K562 (cell line): ENCODE measurements around the gene RHEB. TPM values are rescaled to one million over a fixed set of nuclear protein-coding genes. Genes with fewer than 3 reads are reported as not detected.

Experiments
- ATAC-seq: fragments of 200-7000 bp; cut with Tn5 transposase; 3 replicates; pipeline ENCODE4 v1.9.1; 2020; ENCODE audit warnings: moderate library complexity
- BruUV-seq: library from RNA; stranded (reverse); fragments of 400-500 nt; replicated peaks from 2 replicates; lab custom pipeline; 2021; lab: Mats Ljungman, UMichigan
- CTCF ChIA-PET: fragments of 300-600 bp; formaldehyde crosslinking; extraction: SDS; loops from one replicate; lab custom pipeline; 2021; ENCODE audit warnings: low intra/inter-chr PET ratio; lab: Yijun Ruan, JAX
- POLR2A ChIA-PET: fragments of 300-600, 350-650 bp; sonication (Branson Sonifier 250); formaldehyde crosslinking; extraction: SDS; loops from one replicate; lab custom pipeline; 2021; ENCODE audit warnings: antibody characterized with exemption, inconsistent platforms; lab: Yijun Ruan, JAX
- DNase-seq, 4 experiments: peaks; one replicate each; pipeline versions ENCODE4 v3.0.0 to v3.0.0-alpha.2; 2011 to 2018; ENCODE audit warnings: low spot score in 3 of 4, mixed read lengths in 3 of 4; ENCODE audit errors: extremely low read depth in 1 of 4
- FAIRE-seq: peaks from 2 replicates; lab custom pipeline; 2011; peaks lifted over from hg19 to GRCh38; lab: Jason Lieb, UNC
- H2AFZ ChIP-seq: 2 replicates; pipeline ENCODE4 v1.6.0; 2011; ENCODE audit warnings: low read depth, low read length, control low read depth, inconsistent platforms
- H3K27ac ChIP-seq: fragments of 200-600 bp; 3 replicates; pipeline ENCODE4 v1.8.0; 2011; ENCODE audit warnings: low read depth, mild to moderate bottlenecking, control low read depth, inconsistent platforms, low read length, moderate library complexity, mixed read lengths; ENCODE audit errors: extremely low read depth
- H3K27me3 ChIP-seq, 2 experiments: fragments of 300-600 bp in 1 of 2; 2 replicates in 1 of 2; 3 replicates in 1 of 2; pipeline versions ENCODE4 v1.6.0 to v1.8.0; 2011; ENCODE audit warnings: inconsistent platforms in 2 of 2, low read length in 2 of 2, mild to moderate bottlenecking in 1 of 2, mixed read lengths in 1 of 2, moderate library complexity in 1 of 2; ENCODE audit not compliant: control insufficient read depth in 2 of 2, insufficient read depth in 2 of 2
- H3K36me3 ChIP-seq: fragments of 300-600 bp; 3 replicates; pipeline ENCODE4 v1.8.0; 2011; ENCODE audit warnings: mild to moderate bottlenecking, low read length, inconsistent platforms; ENCODE audit not compliant: control insufficient read depth, insufficient read depth
- H3K4me1 ChIP-seq, 2 experiments: fragments of 200-600 bp in 1 of 2; replicated peaks in 1 of 2; 2 replicates in 1 of 2; 3 replicates in 1 of 2; pipeline versions ENCODE4 v1.5.1 to v1.8.0; 2011; ENCODE audit warnings: inconsistent platforms in 2 of 2, low read length in 2 of 2, mild to moderate bottlenecking in 1 of 2, mixed read lengths in 1 of 2, moderate library complexity in 1 of 2; ENCODE audit not compliant: control insufficient read depth in 2 of 2, insufficient read depth in 2 of 2
- H3K4me2 ChIP-seq: 2 replicates; pipeline ENCODE4 v1.6.1; 2011; ENCODE audit warnings: low read length, control low read depth, inconsistent platforms, mixed read lengths; ENCODE audit not compliant: insufficient read depth
- H3K4me3 ChIP-seq: fragments of 200-600 bp; sonication (generic), shearing (Covaris generic); 2 replicates; pipeline ENCODE4 v1.5.1; 2016; ENCODE audit warnings: control low read depth, inconsistent platforms
- H3K79me2 ChIP-seq: fragments of 200-600 bp; 3 replicates; pipeline ENCODE4 v1.8.0; 2011; ENCODE audit warnings: low read length, inconsistent platforms; ENCODE audit not compliant: control insufficient read depth, insufficient read depth
- H3K9ac ChIP-seq, 2 experiments: 2 replicates each; pipeline versions ENCODE4 v1.6.0 to v1.6.1; 2011; ENCODE audit warnings: low read depth in 2 of 2, low read length in 2 of 2, control low read depth in 1 of 2, inconsistent platforms in 1 of 2, mild to moderate bottlenecking in 1 of 2, mixed read lengths in 1 of 2; ENCODE audit not compliant: insufficient read depth in 1 of 2
- H3K9me1 ChIP-seq: one replicate; pipeline ENCODE4 v1.6.0; 2011; ENCODE audit warnings: inconsistent platforms, mild to moderate bottlenecking, low read length, moderate library complexity; ENCODE audit not compliant: control insufficient read depth, insufficient read depth
- H3K9me3 ChIP-seq: replicated peaks from 2 replicates; pipeline ENCODE4 v1.5.1; 2011; ENCODE audit warnings: low read depth, low read length, inconsistent platforms; ENCODE audit not compliant: control insufficient read depth, insufficient read depth
- H4K20me1 ChIP-seq: replicated peaks from 2 replicates; pipeline ENCODE4 v1.6.1; 2011; ENCODE audit warnings: low read length, inconsistent platforms, mixed read lengths; ENCODE audit not compliant: control insufficient read depth, insufficient read depth
- CBX5 ChIP-seq: IDR thresholded peaks from 2 replicates; pipeline ENCODE4 v1.6.1; 2014; ENCODE audit warnings: low read depth, borderline replicate concordance
- ERF ChIP-seq: fragments of 450-650 bp; formaldehyde crosslinking; IDR thresholded peaks from 2 replicates; pipeline ENCODE4 v1.4.0; 2020; ENCODE audit warnings: mild to moderate bottlenecking, mixed read lengths
- FOXA3 ChIP-seq, 2 experiments: fragments of 450-650 bp in 1 of 2; sonication (generic) in 1 of 2; formaldehyde crosslinking; IDR thresholded peaks in 1 of 2; conservative IDR thresholded peaks in 1 of 2; 2 replicates each; pipeline versions ENCODE4 v1.4.0 to v1.8.0; 2020 to 2022; ENCODE audit warnings: mild to moderate bottlenecking in 2 of 2, missing genetic modification reagents in 1 of 2
- GABPB2 ChIP-seq: fragments of 250-450 bp; sonication (Bioruptor Pico); conservative IDR thresholded peaks from 2 replicates; pipeline ENCODE4 v1.5.1; 2021; ENCODE audit warnings: mild to moderate bottlenecking
- HDAC1 ChIP-seq, 2 experiments: fragments of 450-650 bp; IDR thresholded peaks; 2 replicates each; pipeline ENCODE4 v1.6.1; 2016 to 2017; ENCODE audit warnings: inconsistent platforms in 1 of 2, mild to moderate bottlenecking in 1 of 2, moderate library complexity in 1 of 2
- PBX2 ChIP-seq, 2 experiments: IDR thresholded peaks in 1 of 2; conservative IDR thresholded peaks in 1 of 2; 2 replicates each; pipeline ENCODE4 v1.6.1; 2016; ENCODE audit warnings: low read depth in 2 of 2, mild to moderate bottlenecking in 1 of 2, missing compliant biosample characterization in 1 of 2, missing genetic modification characterization in 1 of 2, moderate library complexity in 1 of 2
- RBM34 ChIP-seq: fragments of 200-400 bp; formaldehyde crosslinking; IDR thresholded peaks from 2 replicates; pipeline ENCODE4 v1.6.1; 2018; ENCODE audit warnings: low read length, borderline replicate concordance; ENCODE audit not compliant: insufficient read depth
- ZNF263 ChIP-seq: sonication (generic); formaldehyde crosslinking; IDR thresholded peaks from 2 replicates; pipeline ENCODE4 v1.8.0; 2022; ENCODE audit warnings: mild to moderate bottlenecking, missing genetic modification reagents, borderline replicate concordance
- ZNF316 ChIP-seq: fragments of 450-650 bp; IDR thresholded peaks from 2 replicates; pipeline ENCODE4 v1.6.1; 2016
- ZNF511 ChIP-seq: sonication (generic); formaldehyde crosslinking; IDR thresholded peaks from 2 replicates; pipeline ENCODE4 v1.8.0; 2022; ENCODE audit warnings: mild to moderate bottlenecking, missing genetic modification reagents
- WGBS: fragments of 100-300 bp; shearing (Covaris generic); methylation state at CpG from one replicate; pipeline ENCODE4 v1.1.6; 2016; ENCODE audit warnings: low coverage, mixed read lengths; ENCODE audit not compliant: insufficient coverage; ENCODE audit errors: missing lambda C conversion rate; 5-methylcytosine and 5-hydroxymethylcytosine counted together
- in situ Hi-C: fragments of 300-500 bp; cut with MboI; formaldehyde crosslinking; loops from 4 replicates; pipeline ENCODE4 v1.15.0; 2018; ENCODE audit warnings: inconsistent platforms, mixed read lengths
- intact Hi-C: fragments of 100-400 bp; cut with micrococcal nuclease; formaldehyde crosslinking; loops from 2 replicates; pipeline ENCODE4 v1.14.2; 2022
- polyA plus RNA-seq, 8 experiments: library from polyadenylated mRNA; depleted of rRNA in 4 of 8; stranded (reverse) in 5 of 8; unstranded in 3 of 8; fragments of >200 nt; fragmentation: Nextera tagmentation in 2 of 8; fragmentation: Illumina TruSeq in 1 of 8; extraction: Ambion mirVana in 2 of 8; extraction: Trizol in 1 of 8; gene quantifications; 2 replicates each; pipeline versions ENCODE4 v1.2.1 to v1.2.3, GENCODE V29; 2011 to 2014; ENCODE audit warnings: inconsistent platforms in 1 of 8, missing spikeins in 1 of 8
- total RNA-seq, 7 experiments: library from RNA; depleted of rRNA in 6 of 7; stranded (reverse); fragments of >200 nt in 6 of 7; fragmentation: Illumina TruSeq in 2 of 7; extraction: Trizol in 2 of 7; gene quantifications; 2 replicates each; pipeline versions ENCODE4 v1.2.1 to v1.2.3, GENCODE V29; 2011 to 2021; ENCODE audit warnings: low replicate concordance in 1 of 7

RHEB gene
- total and polyA plus RNA-seq, 9 of the 15 experiments (the other 6 are each of a cell fraction or from before 2014, with no cell fraction given), result 28.5 to 249 (median 182) TPM

GRCh38 chr7:151446412-151446811, 73.3 kb downstream of the RHEB start:
- no TSS peak for BruUV-seq
- intact Hi-C loops, result loop anchor here (5.0 to 10.0 kb wide), 2 partner anchors 34 to 52 kb away; partner anchors contain the start of gene WDR86
- no peak for ATAC-seq

GRCh38 chr7:151444632-151445031, 75.1 kb downstream of the RHEB start:
- H3K9me1 ChIP-seq, result no peaks in the 10 kb centered on the region
- H4K20me1 ChIP-seq, result no peaks in the 10 kb centered on the region
- BruUV-seq, result no TSS peak
- H3K4me2 ChIP-seq, result no peak overlapping the region
- H3K4me3 ChIP-seq, result no peak overlapping the region
- in situ Hi-C loops, result loop anchor here (5.0 kb wide), 2 partner anchors 87 to 127 kb away; no protein-coding TSS in a partner anchor
- H3K9ac ChIP-seq, result no peak overlapping the region
- intact Hi-C loops, result loop anchor here (5.0 to 10.0 kb wide), 2 partner anchors 32 to 50 kb away; partner anchors contain the start of gene WDR86
- peaks cover 5 to 21% of the 10 kb centered on the region in 2 experiments; a peak in 3 of 5 replicates for H3K4me1 ChIP-seq
- H3K9me3 ChIP-seq, result no peaks in the 10 kb centered on the region
- H3K36me3 ChIP-seq, result no peaks in the 10 kb centered on the region
- DNase-seq, result no peak
- POLR2A ChIA-PET, result interaction anchor here (1.4 kb wide), 2 partner anchors 19 to 66 kb away, joined by 3 to 4 read pairs; no protein-coding TSS in a partner anchor
- no peaks in the 10 kb centered on the region for H3K79me2 ChIP-seq
- CTCF ChIA-PET, result no interaction called here
- peaks cover 4 to 9% of the 10 kb centered on the region in 2 experiments; a peak in 3 of 5 replicates for H3K27me3 ChIP-seq
- FAIRE-seq, result no peak
- no peak for ATAC-seq
- H2AFZ ChIP-seq, result no peak overlapping the region
- 4% methylated on average over 1 of the region's 1 CpG for WGBS
- no peak overlapping the region for H3K27ac ChIP-seq
- TF ChIP-seq GABPB2 (CRISPR knock-in tag) (no peak), HDAC1 (IDR thresholded peaks at IDR 0.05) (no peak), PBX2 (CRISPR knock-in tag; IDR thresholded peaks at IDR 0.05; ENCODE audit: low read depth) (no peak), PBX2 (tag; conservative IDR thresholded peaks at IDR 0.05; ENCODE audit: low read depth) (no peak), FOXA3 (CRISPR knock-in tag; conservative IDR thresholded peaks at IDR 0.05 in 1 of 2, IDR thresholded peaks at IDR 0.05 in 1 of 2) (no peak), ERF (no peak), ZNF263 (no peak), RBM34 (no peak), ZNF316 (no peak)

More at GRCh38 chr7:151446412-151446811, 73.3 kb downstream of the RHEB start:
- POLR2A ChIA-PET, result interaction anchor here (0.6 to 1.3 kb wide), 2 partner anchors 9 to 121 kb away, joined by 3 read pairs; no protein-coding TSS in a partner anchor
- 16% methylated on average over 2 of the region's 2 CpGs for WGBS
- Histone ChIP-seq H3K79me2 (no peaks in the 10 kb centered on the region), H3K36me3 (no peaks in the 10 kb centered on the region), H3K9me1 (no peaks in the 10 kb centered on the region), H3K4me3 (no peak overlapping the region), H3K4me2 (no peak overlapping the region), H4K20me1 (no peaks in the 10 kb centered on the region), H2AFZ (no peak overlapping the region), H3K9me3 (no peaks in the 10 kb centered on the region), H3K4me1 (peaks cover 5 to 9% of the 10 kb centered on the region in 2 experiments; a peak in 3 of 5 replicates), H3K27me3 (peaks cover 17 to 18% of the 10 kb centered on the region in 2 experiments), H3K9ac (peak overlapping the region in 1 of 2 experiments; percentile 21; a peak in 1 of 4 replicates), H3K27ac (no peak overlapping the region)
- DNase-seq, result no peak
- CTCF ChIA-PET, result interaction anchor here (1.5 kb wide), 1 partner anchor 78 kb away, joined by 5 read pairs; no protein-coding TSS in a partner anchor
- in situ Hi-C loops, result loop anchor here (5.0 kb wide), 2 partner anchors 89 to 129 kb away; no protein-coding TSS in a partner anchor
- TF ChIP-seq ZNF511 (0 out of 2 replicates have a peak, but pooled peaks have one; percentile 9), CBX5 (no peak)
- FAIRE-seq, result no peak
